Gastrocnemius medialis (tissue), 4 donors: ENCODE results near the gene TMEM81. TPM values are rescaled to one million over a fixed set of nuclear protein-coding genes. Genes with fewer than 3 reads are reported as not detected.

Experiments
- ATAC-seq, 2 donors: fragments of 150-250 bp; one replicate each; pipeline ENCODE4 v1.9.1; 2016
- DNase-seq, 2 donors: peaks; one replicate each; pipeline ENCODE4 v3.0.0-alpha.2; 2019
- H3K27ac ChIP-seq, 4 donors: fragments of 200-600 bp; sonication (generic); 1 replicate in 1 of 4; 2 replicates in 3 of 4; pipeline ENCODE4 v1.5.1; 2016 to 2018; ENCODE audit warnings: mild to moderate bottlenecking in 2 of 4, moderate library complexity in 1 of 4
- H3K27me3 ChIP-seq, 3 donors: fragments of 200-600 bp; sonication (generic) in 2 of 3; 1 replicate in 1 of 3; 2 replicates in 2 of 3; pipeline versions ENCODE4 v1.5.1 to v1.6.0; 2016 to 2019; ENCODE audit warnings: mild to moderate bottlenecking in 1 of 3, moderate library complexity in 1 of 3
- H3K36me3 ChIP-seq, 2 donors: fragments of 200-600 bp; sonication (generic) in 1 of 2; one replicate each; pipeline ENCODE4 v1.5.1; 2017 to 2018
- H3K4me1 ChIP-seq, 2 donors: fragments of 200-600 bp; sonication (generic) in 1 of 2; one replicate each; pipeline ENCODE4 v1.5.1; 2016 to 2017; ENCODE audit warnings: mild to moderate bottlenecking in 2 of 2
- H3K4me3 ChIP-seq, 4 donors: fragments of 200-600 bp; sonication (generic) in 3 of 4; 1 replicate in 1 of 4; 2 replicates in 3 of 4; pipeline ENCODE4 v1.5.1; 2016 to 2019; ENCODE audit warnings: mild to moderate bottlenecking in 2 of 4
- H3K9me3 ChIP-seq, 3 donors: fragments of 200-600 bp; sonication (generic) in 2 of 3; 1 replicate in 1 of 3; 2 replicates in 2 of 3; pipeline ENCODE4 v1.5.1; 2016 to 2019
- CTCF ChIP-seq, 5 experiments: fragments of 450-650 bp in 3 of 5; fragments of 200-600 bp in 2 of 5; sonication (generic) in 2 of 5; IDR thresholded peaks in 4 of 5; conservative IDR thresholded peaks in 1 of 5; 1 replicate in 4 of 5; 2 replicates in 1 of 5; pipeline ENCODE4 v1.5.1; 2016 to 2019; ENCODE audit warnings: antibody characterized with exemption in 5 of 5, mild to moderate bottlenecking in 3 of 5, moderate library complexity in 3 of 5
- POLR2A ChIP-seq, 2 donors: fragments of 450-650 bp; IDR thresholded peaks; one replicate each; pipeline ENCODE4 v1.6.1; 2017; ENCODE audit warnings: antibody characterized with exemption in 2 of 2, mild to moderate bottlenecking in 2 of 2, moderate library complexity in 2 of 2
- in situ Hi-C, 4 donors: fragments of 200-750 bp; cut with MboI; loops; one replicate each; pipeline versions ENCODE4 v1.15.0 to v1.8.0; 2017; ENCODE audit warnings: low sequenced_read_pairs in 4 of 4
- intact Hi-C: fragments of 100-400 bp; cut with DNase I; formaldehyde crosslinking; loops from one replicate; pipeline ENCODE4 v1.15.1; 2023; ENCODE audit warnings: low total_unique reads
- total RNA-seq, 4 donors: library from RNA; depleted of rRNA; stranded (reverse); fragments of >200 nt; gene quantifications; one replicate each; pipeline versions ENCODE4 v1.1.0 to v1.2.3, GENCODE V29; 2016

The TMEM81 gene
- total RNA-seq, 4 donors from 2014 or later = 3.3 to 6.1 (median 4.7) TPM

- H3K27ac ChIP-seq = no peak overlapping the region
- TF ChIP-seq CTCF (IDR thresholded peaks at IDR 0.05 in 4 of 5, conservative IDR thresholded peaks at IDR 0.05 in 1 of 5) = no peak
- TF ChIP-seq POLR2A (IDR thresholded peaks at IDR 0.05) = no peak
- no peaks in the 10 kb centered on the region for H3K9me3 ChIP-seq
- ATAC-seq (no peak), DNase-seq (no peak)
- in situ Hi-C loops = no loop called here
- no peaks in the 10 kb centered on the region for H3K36me3 ChIP-seq
- no peaks in the 10 kb centered on the region for H3K4me1 ChIP-seq
- no peaks in the 10 kb centered on the region for H3K27me3 ChIP-seq
- intact Hi-C loops = no loop called here
- H3K4me3 ChIP-seq = no peak overlapping the region
These were observed 11.4 kb downstream of the TMEM81 start for GRCh38 chr1:205072881-205073280.

GRCh38 chr1:205072286-205072685 lies 12.0 kb downstream of the TMEM81 start:
- ATAC-seq = no peak

GRCh38 chr1:205071801-205072200 lies 12.5 kb downstream of the TMEM81 start:
- no peaks in the 10 kb centered on the region for H3K27me3 ChIP-seq
- ATAC-seq (no peak), DNase-seq (no peak)
- no peaks in the 10 kb centered on the region for H3K4me1 ChIP-seq
- no peaks in the 10 kb centered on the region for H3K36me3 ChIP-seq
- no peaks in the 10 kb centered on the region for H3K9me3 ChIP-seq
- TF ChIP-seq POLR2A (IDR thresholded peaks at IDR 0.05) (no peak), CTCF (IDR thresholded peaks at IDR 0.05 in 4 of 5, conservative IDR thresholded peaks at IDR 0.05 in 1 of 5) (no peak)
- no peak overlapping the region for H3K4me3 ChIP-seq
- H3K27ac ChIP-seq = no peak overlapping the region
- in situ Hi-C loops (no loop called here), intact Hi-C loops (no loop called here)

More at GRCh38 chr1:205072286-205072685, 12.0 kb downstream of the TMEM81 start:
- no peak overlapping the region for H3K4me3 ChIP-seq
- H3K27me3 ChIP-seq = no peaks in the 10 kb centered on the region
- H3K4me1 ChIP-seq = no peaks in the 10 kb centered on the region
- in situ Hi-C loops = no loop called here
- no peak for DNase-seq
- H3K27ac ChIP-seq = no peak overlapping the region
- no peaks in the 10 kb centered on the region for H3K36me3 ChIP-seq
- intact Hi-C loops = no loop called here
- no peak for TF ChIP-seq CTCF (IDR thresholded peaks at IDR 0.05 in 4 of 5, conservative IDR thresholded peaks at IDR 0.05 in 1 of 5)
- no peak for TF ChIP-seq POLR2A (IDR thresholded peaks at IDR 0.05)
- no peaks in the 10 kb centered on the region for H3K9me3 ChIP-seq

- Histone ChIP-seq H3K27me3 (no peaks in the 10 kb centered on the region), H3K27ac (no peak overlapping the region), H3K9me3 (no peaks in the 10 kb centered on the region), H3K4me3 (no peak overlapping the region), H3K4me1 (no peaks in the 10 kb centered on the region), H3K36me3 (no peaks in the 10 kb centered on the region)
- ATAC-seq = no peak
- TF ChIP-seq POLR2A (IDR thresholded peaks at IDR 0.05) (no peak), CTCF (IDR thresholded peaks at IDR 0.05 in 4 of 5, conservative IDR thresholded peaks at IDR 0.05 in 1 of 5) (no peak)
- in situ Hi-C loops (no loop called here), intact Hi-C loops (no loop called here)
- no peak for DNase-seq
These were observed 13.2 kb downstream of the TMEM81 start for GRCh38 chr1:205071028-205071409.
